Measurements from ENCODE around the gene EDAR. TPM values are rescaled to one million over a fixed set of nuclear protein-coding genes. Genes with fewer than 3 reads are reported as not detected.

The EDAR gene
- total and polyA plus RNA-seq, 2 donors (not counting 1 experiment from before 2014, with no cell fraction given) = not detected

DNA sequence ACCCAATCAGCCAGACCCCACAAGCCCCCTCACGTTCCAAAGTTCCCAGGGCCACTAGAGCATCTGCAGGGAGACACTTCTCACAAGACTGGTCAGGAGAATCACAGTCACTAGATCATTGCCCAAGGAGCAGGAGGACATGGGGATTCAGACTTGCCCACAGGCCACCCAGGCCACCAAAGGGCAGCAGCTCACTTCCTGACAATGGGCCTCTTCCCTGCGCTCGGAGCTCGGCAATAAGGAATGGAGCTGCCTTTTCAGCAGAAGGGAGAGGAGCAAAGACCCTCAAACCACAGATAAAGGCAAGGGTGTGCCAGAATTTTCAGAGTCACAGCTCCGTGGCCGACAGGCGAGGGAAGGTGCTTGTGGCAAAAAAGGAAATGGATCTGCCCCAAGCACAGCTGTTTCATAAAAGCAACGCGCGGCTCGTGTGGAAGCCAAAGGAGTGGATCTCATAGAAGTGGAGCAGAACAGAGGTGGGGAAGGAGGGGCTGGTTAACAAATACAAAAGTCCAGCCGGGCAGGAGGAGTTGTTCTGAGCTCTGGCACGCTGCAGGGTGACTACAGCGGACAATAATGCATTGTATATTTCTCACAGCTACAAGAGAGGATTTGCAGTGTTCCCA is 72.1 kb downstream of the EDAR start:
- H3K9ac ChIP-seq (ENCODE audit: insufficient read depth, low read length) = no peak overlapping the region
- no peak overlapping the region for H3K27ac ChIP-seq (ENCODE audit: insufficient read depth, low read length)
- DNase-seq (ENCODE audit: low read depth in 2 of 2) = peak; percentile 46 to 50
- no peaks in the 10 kb centered on the region for H3K36me3 ChIP-seq (ENCODE audit: control insufficient read depth, insufficient read depth, low read length)
- no peaks in the 10 kb centered on the region for H3K9me3 ChIP-seq (ENCODE audit: control insufficient read depth, insufficient read depth, low read depth, low read length)
- H3K4me1 ChIP-seq (ENCODE audit: control insufficient read depth, extremely low read depth, insufficient read depth, low read length) = no peaks in the 10 kb centered on the region
- H3K4me2 ChIP-seq (ENCODE audit: extremely low read depth, insufficient read depth, low read length) = no peak overlapping the region
- H3K4me3 ChIP-seq (replicated peaks in 1 of 4; ENCODE audit: control extremely low read depth in 1 of 4, insufficient read depth in 1 of 4, low read depth in 3 of 4, low read length in 4 of 4) = no peak overlapping the region
- TF ChIP-seq EZH2 (IDR thresholded peaks at IDR 0.05; ENCODE audit: low read length, missing control alignments) = no peak
- TF ChIP-seq, protein P1, sequence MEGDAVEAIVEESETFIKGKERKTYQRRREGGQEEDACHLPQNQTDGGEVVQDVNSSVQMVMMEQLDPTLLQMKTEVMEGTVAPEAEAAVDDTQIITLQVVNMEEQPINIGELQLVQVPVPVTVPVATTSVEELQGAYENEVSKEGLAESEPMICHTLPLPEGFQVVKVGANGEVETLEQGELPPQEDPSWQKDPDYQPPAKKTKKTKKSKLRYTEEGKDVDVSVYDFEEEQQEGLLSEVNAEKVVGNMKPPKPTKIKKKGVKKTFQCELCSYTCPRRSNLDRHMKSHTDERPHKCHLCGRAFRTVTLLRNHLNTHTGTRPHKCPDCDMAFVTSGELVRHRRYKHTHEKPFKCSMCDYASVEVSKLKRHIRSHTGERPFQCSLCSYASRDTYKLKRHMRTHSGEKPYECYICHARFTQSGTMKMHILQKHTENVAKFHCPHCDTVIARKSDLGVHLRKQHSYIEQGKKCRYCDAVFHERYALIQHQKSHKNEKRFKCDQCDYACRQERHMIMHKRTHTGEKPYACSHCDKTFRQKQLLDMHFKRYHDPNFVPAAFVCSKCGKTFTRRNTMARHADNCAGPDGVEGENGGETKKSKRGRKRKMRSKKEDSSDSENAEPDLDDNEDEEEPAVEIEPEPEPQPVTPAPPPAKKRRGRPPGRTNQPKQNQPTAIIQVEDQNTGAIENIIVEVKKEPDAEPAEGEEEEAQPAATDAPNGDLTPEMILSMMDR (conservative IDR thresholded peaks at IDR 0.05 in 1 of 2, IDR thresholded peaks at IDR 0.05 in 1 of 2; ENCODE audit: low read depth in 1 of 2, low read length in 2 of 2) = no peak
- no peaks in the 10 kb centered on the region for H4K20me1 ChIP-seq (ENCODE audit: control insufficient read depth, extremely low read depth, insufficient read depth, low read length)
- no peak overlapping the region for H2AFZ ChIP-seq (ENCODE audit: low read length)
- peaks cover 22% of the 10 kb centered on the region for H3K27me3 ChIP-seq (ENCODE audit: control insufficient read depth, insufficient read depth, low read length)
- no peaks in the 10 kb centered on the region for H3K79me2 ChIP-seq (ENCODE audit: control insufficient read depth, insufficient read depth, low read length)

DNA sequence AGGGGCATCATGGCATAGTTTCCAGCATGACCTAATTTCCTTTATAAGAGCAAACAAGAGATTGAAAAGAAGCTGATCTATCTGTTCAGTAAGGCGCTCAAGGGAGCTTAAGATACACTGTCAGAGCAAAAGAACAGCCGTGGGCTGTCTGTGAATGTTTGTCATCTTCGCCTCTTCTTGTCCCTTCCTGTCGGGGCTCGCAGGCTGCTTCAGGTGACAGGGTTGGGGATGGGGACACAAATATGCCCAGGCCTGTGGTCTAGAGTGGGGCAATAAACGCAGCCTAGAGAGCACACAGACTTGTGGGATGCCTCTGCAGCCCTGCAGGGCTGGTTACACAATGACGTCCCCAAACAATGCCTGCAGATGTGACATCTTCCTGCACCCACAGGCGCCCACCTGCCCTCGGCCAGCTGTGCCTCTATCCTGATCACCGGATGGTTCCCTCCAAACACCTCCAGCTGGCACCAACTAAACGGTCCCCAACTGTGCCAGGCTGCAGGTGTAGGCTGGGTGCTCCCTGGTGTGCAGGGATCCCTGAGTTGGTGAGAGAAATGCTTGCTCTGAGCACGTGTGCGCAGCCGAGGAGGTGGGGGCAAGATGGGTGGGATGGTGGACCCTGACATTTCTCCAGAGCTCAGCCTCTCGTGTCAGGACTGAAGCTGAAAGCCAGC is 72.8 kb downstream of the EDAR start:
- Histone ChIP-seq H3K79me2 (ENCODE audit: control insufficient read depth, insufficient read depth, low read length) (no peaks in the 10 kb centered on the region), H3K36me3 (ENCODE audit: control insufficient read depth, insufficient read depth, low read length) (no peaks in the 10 kb centered on the region), H3K9me3 (ENCODE audit: control insufficient read depth, insufficient read depth, low read depth, low read length) (no peaks in the 10 kb centered on the region), H2AFZ (ENCODE audit: low read length) (no peak overlapping the region), H3K27ac (ENCODE audit: insufficient read depth, low read length) (no peak overlapping the region), H3K9ac (ENCODE audit: insufficient read depth, low read length) (no peak overlapping the region), H3K4me3 (replicated peaks in 1 of 4; ENCODE audit: control extremely low read depth in 1 of 4, insufficient read depth in 1 of 4, low read depth in 3 of 4, low read length in 4 of 4) (no peak overlapping the region), H4K20me1 (ENCODE audit: control insufficient read depth, extremely low read depth, insufficient read depth, low read length) (no peaks in the 10 kb centered on the region), H3K4me2 (ENCODE audit: extremely low read depth, insufficient read depth, low read length) (no peak overlapping the region), H3K4me1 (ENCODE audit: control insufficient read depth, extremely low read depth, insufficient read depth, low read length) (no peaks in the 10 kb centered on the region), H3K27me3 (ENCODE audit: control insufficient read depth, insufficient read depth, low read length) (peaks cover 22% of the 10 kb centered on the region)
- DNase-seq (ENCODE audit: low read depth in 2 of 2) = no peak
- TF ChIP-seq EZH2 (IDR thresholded peaks at IDR 0.05; ENCODE audit: low read length, missing control alignments) = no peak
- TF ChIP-seq, protein P1 (conservative IDR thresholded peaks at IDR 0.05 in 1 of 2, IDR thresholded peaks at IDR 0.05 in 1 of 2; ENCODE audit: low read depth in 1 of 2, low read length in 2 of 2) = no peak

DNA sequence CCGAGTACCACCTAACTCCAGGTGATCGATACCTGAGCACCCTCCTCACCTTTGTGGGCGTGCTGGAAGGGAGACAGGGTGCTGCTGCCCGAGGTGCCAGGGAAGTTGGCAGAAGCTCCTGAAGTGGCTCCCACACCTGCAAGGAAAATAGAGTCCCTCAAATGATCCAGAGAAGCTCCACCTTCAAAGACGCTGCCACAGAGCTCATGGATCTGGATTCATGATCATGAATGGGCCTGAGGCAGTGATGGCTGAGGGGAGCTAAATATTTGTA is 76.5 kb downstream of the EDAR start:
- DNase-seq (ENCODE audit: low read depth in 2 of 2) = no peak
- H3K4me3 ChIP-seq (replicated peaks in 1 of 4; ENCODE audit: control extremely low read depth in 1 of 4, insufficient read depth in 1 of 4, low read depth in 3 of 4, low read length in 4 of 4) = no peak overlapping the region
- H3K9ac ChIP-seq (ENCODE audit: insufficient read depth, low read length) = no peak overlapping the region
- H3K9me3 ChIP-seq (ENCODE audit: control insufficient read depth, insufficient read depth, low read depth, low read length) = no peaks in the 10 kb centered on the region
- H4K20me1 ChIP-seq (ENCODE audit: control insufficient read depth, extremely low read depth, insufficient read depth, low read length) = no peaks in the 10 kb centered on the region
- H3K4me1 ChIP-seq (ENCODE audit: control insufficient read depth, extremely low read depth, insufficient read depth, low read length) = no peaks in the 10 kb centered on the region
- no peak overlapping the region for H3K27ac ChIP-seq (ENCODE audit: insufficient read depth, low read length)
- H3K79me2 ChIP-seq (ENCODE audit: control insufficient read depth, insufficient read depth, low read length) = no peaks in the 10 kb centered on the region
- H3K36me3 ChIP-seq (ENCODE audit: control insufficient read depth, insufficient read depth, low read length) = no peaks in the 10 kb centered on the region
- H2AFZ ChIP-seq (ENCODE audit: low read length) = no peak overlapping the region
- H3K27me3 ChIP-seq (ENCODE audit: control insufficient read depth, insufficient read depth, low read length) = peaks cover 9% of the 10 kb centered on the region
- H3K4me2 ChIP-seq (ENCODE audit: extremely low read depth, insufficient read depth, low read length) = no peak overlapping the region
- TF ChIP-seq EZH2 (IDR thresholded peaks at IDR 0.05; ENCODE audit: low read length, missing control alignments) = no peak
- TF ChIP-seq, protein P1 (conservative IDR thresholded peaks at IDR 0.05 in 1 of 2, IDR thresholded peaks at IDR 0.05 in 1 of 2; ENCODE audit: low read depth in 1 of 2, low read length in 2 of 2) = no peak

Data from fibroblast of lung (primary cell).